GM23248 (cell line): ENCODE data around the gene XRCC6. TPM values are rescaled to one million over a fixed set of nuclear protein-coding genes. Genes with fewer than 3 reads are reported as not detected.
"Not testable (repeated sequence)": the region's sequence is repeated elsewhere in the genome, so short reads cannot be mapped to it uniquely, and the experiment has no call there.

ENCODE experiments used
- DNase-seq: peaks from one replicate; pipeline ENCODE4 v3.0.0-alpha.2; 2015
- H2AFZ ChIP-seq: fragments of 200-600 bp; sonication (generic); 2 replicates; pipeline ENCODE4 v1.6.1; 2016; ENCODE audit warnings: antibody characterized with exemption
- H3F3A ChIP-seq: fragments of 200-600 bp; sonication (generic); 2 replicates; pipeline ENCODE4 v1.6.1; 2016; ENCODE audit warnings: mild to moderate bottlenecking, antibody characterized with exemption, mixed run types; ENCODE audit not compliant: insufficient read depth
- H3K27ac ChIP-seq: fragments of 200-600 bp; sonication (generic); 2 replicates; pipeline ENCODE4 v1.5.1; 2016; ENCODE audit warnings: mild to moderate bottlenecking
- H3K27me3 ChIP-seq: fragments of 200-600 bp; sonication (generic); replicated peaks from 2 replicates; pipeline ENCODE4 v1.6.1; 2016; ENCODE audit warnings: mild to moderate bottlenecking; ENCODE audit not compliant: insufficient read depth
- H3K36me3 ChIP-seq: fragments of 200-600 bp; sonication (generic); 2 replicates; pipeline ENCODE4 v1.6.1; 2016; ENCODE audit warnings: low read depth, mild to moderate bottlenecking
- H3K4me1 ChIP-seq: fragments of 200-600 bp; sonication (generic); 2 replicates; pipeline ENCODE4 v1.6.1; 2016; ENCODE audit warnings: mild to moderate bottlenecking; ENCODE audit not compliant: insufficient read depth
- H3K4me2 ChIP-seq: fragments of 200-600 bp; sonication (generic); one replicate; pipeline ENCODE4 v1.6.1; 2016; ENCODE audit warnings: mild to moderate bottlenecking; ENCODE audit not compliant: unreplicated experiment
- H3K4me3 ChIP-seq: fragments of 200-600 bp; sonication (generic); 2 replicates; pipeline ENCODE4 v1.5.1; 2016; ENCODE audit warnings: mild to moderate bottlenecking
- H3K79me2 ChIP-seq: fragments of 200-600 bp; sonication (generic); 2 replicates; pipeline ENCODE4 v1.6.1; 2016; ENCODE audit warnings: mild to moderate bottlenecking; ENCODE audit not compliant: insufficient read depth
- H3K9ac ChIP-seq: fragments of 200-600 bp; sonication (generic); 2 replicates; pipeline ENCODE4 v1.6.1; 2016; ENCODE audit warnings: mild to moderate bottlenecking
- H3K9me2 ChIP-seq: fragments of 200-600 bp; sonication (generic); 2 replicates; pipeline ENCODE4 v1.6.1; 2016; ENCODE audit warnings: mixed run types, mild to moderate bottlenecking, moderate library complexity; ENCODE audit not compliant: insufficient read depth
- H3K9me3 ChIP-seq: fragments of 200-600 bp; sonication (generic); one replicate; pipeline ENCODE4 v1.6.1; 2017; ENCODE audit warnings: low read depth
- H4K20me1 ChIP-seq: fragments of 200-600 bp; sonication (generic); 2 replicates; pipeline ENCODE4 v1.6.0; 2016; ENCODE audit not compliant: insufficient read depth
- EZH2 ChIP-seq: fragments of 200-600 bp; sonication (generic); IDR thresholded peaks from 2 replicates; pipeline ENCODE4 v1.6.1; 2018; ENCODE audit warnings: antibody characterized with exemption, mild to moderate bottlenecking; ENCODE audit not compliant: insufficient read depth, poor library complexity, severe bottlenecking
- EZH2phosphoT487 ChIP-seq: fragments of 200-600 bp; sonication (generic); IDR thresholded peaks from 2 replicates; pipeline ENCODE4 v1.6.1; 2018; ENCODE audit warnings: antibody characterized with exemption, moderate library complexity, mild to moderate bottlenecking, low read depth; ENCODE audit not compliant: insufficient read depth
- WGBS, 2 experiments: methylation state at CpG; one replicate each; pipeline ENCODE4 v1.1.6; 2015 to 2017; ENCODE audit warnings: low lambda C conversion rate in 2 of 2, low coverage in 1 of 2; ENCODE audit errors: missing lambda C conversion rate in 2 of 2; 5-methylcytosine and 5-hydroxymethylcytosine counted together
- in situ Hi-C: fragments of 300-500 bp; cut with MboI; formaldehyde crosslinking; loops from 2 replicates; pipeline ENCODE4 v1.15.0; 2020
- polyA plus RNA-seq: library from polyadenylated mRNA; unstranded; fragments of >200 nt; fragmentation: Nextera tagmentation; extraction: Ambion mirVana; gene quantifications from 2 replicates; pipeline ENCODE4 v1.2.1, GENCODE V29; 2016
- total RNA-seq: library from RNA; depleted of rRNA; stranded (reverse); fragments of >200 nt; shearing (Covaris generic); gene quantifications from 2 replicates; pipeline ENCODE4 v1.2.3, GENCODE V29; 2014

XRCC6 gene
- total and polyA plus RNA-seq, 2 experiments from 2014 or later: 288 to 319 TPM

DNA sequence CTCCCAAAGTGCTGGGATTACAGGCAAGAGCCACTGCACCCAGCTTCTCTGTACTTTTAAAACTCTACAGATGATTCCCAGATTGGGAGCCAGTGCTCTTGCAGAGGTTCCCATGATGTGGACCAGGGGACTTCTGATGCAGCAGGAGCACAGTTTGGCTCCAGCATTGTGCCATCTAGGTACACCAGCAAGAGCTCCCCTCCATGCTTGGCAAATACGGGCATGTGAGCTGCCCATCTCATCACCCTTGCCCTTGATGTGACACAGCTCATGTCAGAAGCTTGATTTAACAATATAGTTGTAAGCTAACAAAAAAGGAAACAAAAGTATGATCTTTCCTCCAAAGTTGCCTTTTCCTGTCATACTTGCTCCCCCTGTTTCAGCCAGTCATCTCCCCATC is 38.8 kb downstream of the XRCC6 start:
- in situ Hi-C loops: no loop called here
- Histone ChIP-seq H2AFZ (no peak overlapping the region), H3F3A (peaks cover 57% of the 10 kb centered on the region), H3K4me3 (no peak overlapping the region), H3K79me2 (peaks cover 23% of the 10 kb centered on the region), H4K20me1 (no peaks in the 10 kb centered on the region), H3K9ac (no peak overlapping the region), H3K9me3 (no peaks in the 10 kb centered on the region), H3K9me2 (no peaks in the 10 kb centered on the region), H3K4me1 (no peaks in the 10 kb centered on the region), H3K27me3 (no peaks in the 10 kb centered on the region), H3K4me2 (no peak overlapping the region), H3K27ac (no peak overlapping the region), H3K36me3 (peaks cover 75% of the 10 kb centered on the region)
- TF ChIP-seq EZH2 (no peak), EZH2phosphoT487 (no peak)
- DNase-seq: no peak
- WGBS, 2 experiments: 96 to 100% methylated on average over 1 of the region's 1 CpG

DNA sequence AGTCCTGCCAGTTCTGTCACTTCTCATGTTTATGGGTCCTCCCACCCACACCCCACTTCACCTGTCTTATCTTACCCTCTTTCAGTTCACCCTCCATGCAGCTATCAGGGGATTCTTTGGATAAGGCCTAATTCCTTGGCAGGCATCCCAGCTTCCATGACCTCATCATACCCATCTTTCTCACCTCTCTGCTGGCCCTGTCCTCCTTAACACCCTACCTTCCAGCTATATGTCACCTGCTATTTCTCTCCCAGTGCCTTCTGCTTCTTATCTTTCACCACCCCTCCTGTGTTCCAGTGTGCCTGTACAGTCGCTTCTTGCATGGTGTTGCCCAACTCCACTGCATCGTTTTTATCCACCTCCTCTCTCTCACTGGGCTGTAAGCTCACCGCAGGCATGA is 39.3 kb downstream of the XRCC6 start:
- peaks cover 53% of the 10 kb centered on the region for H3F3A ChIP-seq
- H3K9ac ChIP-seq: no peak overlapping the region
- WGBS, 2 experiments: 68 to 70% methylated on average over 3 of the region's 3 CpGs
- no peaks in the 10 kb centered on the region for H3K4me1 ChIP-seq
- no peaks in the 10 kb centered on the region for H3K9me2 ChIP-seq
- no peaks in the 10 kb centered on the region for H3K27me3 ChIP-seq
- TF ChIP-seq EZH2phosphoT487: no peak
- no peak for TF ChIP-seq EZH2
- H2AFZ ChIP-seq: no peak overlapping the region
- H4K20me1 ChIP-seq: no peaks in the 10 kb centered on the region
- H3K9me3 ChIP-seq: no peaks in the 10 kb centered on the region
- no peak overlapping the region for H3K27ac ChIP-seq
- peak; percentile 26 for DNase-seq
- H3K36me3 ChIP-seq: peaks cover 71% of the 10 kb centered on the region
- H3K79me2 ChIP-seq: peaks cover 19% of the 10 kb centered on the region
- H3K4me3 ChIP-seq: no peak overlapping the region
- in situ Hi-C loops: no loop called here
- H3K4me2 ChIP-seq: no peak overlapping the region

DNA sequence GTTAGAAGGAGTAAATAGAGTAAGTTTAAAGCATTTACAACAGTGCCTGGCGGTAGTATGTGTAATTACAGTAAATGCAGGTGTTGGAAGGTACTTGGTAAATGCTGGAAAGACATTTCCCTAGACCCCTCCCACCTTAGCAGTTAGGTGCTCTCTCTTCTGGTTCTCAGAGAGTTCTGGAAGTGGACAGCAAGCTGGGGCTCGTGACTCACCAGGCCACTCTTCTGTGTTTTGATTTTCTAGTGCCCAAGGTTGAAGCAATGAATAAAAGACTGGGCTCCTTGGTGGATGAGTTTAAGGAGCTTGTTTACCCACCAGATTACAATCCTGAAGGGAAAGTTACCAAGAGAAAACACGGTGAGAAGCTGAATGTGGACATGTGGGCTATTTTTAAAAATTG is 40.0 kb downstream of the XRCC6 start:
- Histone ChIP-seq H3K9ac (no peak overlapping the region), H4K20me1 (no peaks in the 10 kb centered on the region), H3K27ac (no peak overlapping the region), H3K4me3 (no peak overlapping the region), H3K36me3 (peaks cover 71% of the 10 kb centered on the region), H3K79me2 (peaks cover 13% of the 10 kb centered on the region; the same call in 1 of the 2 replicates), H3K4me1 (no peaks in the 10 kb centered on the region), H3K9me3 (no peaks in the 10 kb centered on the region), H2AFZ (no peak overlapping the region), H3K4me2 (no peak overlapping the region), H3K9me2 (no peaks in the 10 kb centered on the region), H3K27me3 (no peaks in the 10 kb centered on the region), H3F3A (peaks cover 53% of the 10 kb centered on the region)
- TF ChIP-seq EZH2phosphoT487 (no peak), EZH2 (no peak)
- DNase-seq: no peak
- 94 to 97% methylated on average over 3 of the region's 3 CpGs for WGBS, 2 experiments
- in situ Hi-C loops: no loop called here

DNA sequence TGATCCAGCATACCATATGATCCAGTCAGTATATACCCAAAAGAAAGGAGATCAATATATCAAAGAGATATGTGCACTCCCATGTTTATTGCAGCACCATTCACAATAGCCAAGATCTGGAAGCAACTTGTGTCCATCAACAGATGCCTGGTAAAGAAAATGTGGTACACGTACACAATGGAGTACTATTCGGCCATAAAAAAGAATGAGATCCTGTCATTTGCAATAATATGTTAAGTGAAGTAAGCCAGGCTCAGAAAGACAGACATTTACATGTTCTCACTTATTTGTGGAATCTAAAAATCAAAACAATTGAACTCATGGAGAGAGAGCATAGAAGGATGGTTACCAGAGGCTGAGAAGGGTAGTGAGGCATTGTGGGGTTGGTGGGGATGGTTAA is 40.6 kb downstream of the XRCC6 start:
- H4K20me1 ChIP-seq: no peaks in the 10 kb centered on the region
- H3K4me1 ChIP-seq: peaks cover 3% of the 10 kb centered on the region; the same call in 1 of the 2 replicates
- no peak overlapping the region for H3K27ac ChIP-seq
- no peak overlapping the region for H3K4me2 ChIP-seq
- H3K36me3 ChIP-seq: peaks cover 66% of the 10 kb centered on the region
- no peaks in the 10 kb centered on the region for H3K9me3 ChIP-seq
- WGBS, 2 experiments: 98 to 100% methylated on average over 2 of the region's 2 CpGs
- no peak for DNase-seq
- H3F3A ChIP-seq: peaks cover 50% of the 10 kb centered on the region
- H3K27me3 ChIP-seq: no peaks in the 10 kb centered on the region
- TF ChIP-seq EZH2phosphoT487: no peak
- no peak for TF ChIP-seq EZH2
- no peak overlapping the region for H3K4me3 ChIP-seq
- H2AFZ ChIP-seq: no peak overlapping the region
- no peak overlapping the region for H3K9ac ChIP-seq
- peaks cover 8% of the 10 kb centered on the region; the same call in 1 of the 2 replicates for H3K79me2 ChIP-seq
- no peaks in the 10 kb centered on the region for H3K9me2 ChIP-seq
- in situ Hi-C loops: no loop called here

DNA sequence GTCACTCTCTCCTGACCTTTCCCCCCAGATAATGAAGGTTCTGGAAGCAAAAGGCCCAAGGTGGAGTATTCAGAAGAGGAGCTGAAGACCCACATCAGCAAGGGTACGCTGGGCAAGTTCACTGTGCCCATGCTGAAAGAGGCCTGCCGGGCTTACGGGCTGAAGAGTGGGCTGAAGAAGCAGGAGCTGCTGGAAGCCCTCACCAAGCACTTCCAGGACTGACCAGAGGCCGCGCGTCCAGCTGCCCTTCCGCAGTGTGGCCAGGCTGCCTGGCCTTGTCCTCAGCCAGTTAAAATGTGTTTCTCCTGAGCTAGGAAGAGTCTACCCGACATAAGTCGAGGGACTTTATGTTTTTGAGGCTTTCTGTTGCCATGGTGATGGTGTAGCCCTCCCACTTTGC is 42.5 kb downstream of the XRCC6 start:
- in situ Hi-C loops, H3K27me3 ChIP-seq, H3K4me2 ChIP-seq, H3K79me2 ChIP-seq, DNase-seq, H3K9me3 ChIP-seq, H3K4me3 ChIP-seq, H3K27ac ChIP-seq, H2AFZ ChIP-seq, H3K9ac ChIP-seq, H4K20me1 ChIP-seq, H3K9me2 ChIP-seq: not testable (repeated sequence)
- Histone ChIP-seq H3K36me3 (peaks cover 50% of the 10 kb centered on the region), H3F3A (peaks cover 62% of the 10 kb centered on the region), H3K4me1 (peaks cover 19% of the 10 kb centered on the region)
- WGBS, 2 experiments: 79 to 83% methylated on average over 9 of the region's 9 CpGs
